ENCODE data around the gene ALAD.

ALAD gene

GRCh38 chr9:113363336-113363735 lies 37.7 kb downstream of the ALAD start:
- Histone ChIP-seq H2AK5ac (ENCODE audit: low read length) (no peak overlapping the region), H3K27me3 (ENCODE audit: insufficient read depth, low read length, poor library complexity) (no peaks in the 10 kb centered on the region), H2BK15ac (replicated peaks; ENCODE audit: low read depth) (no peak overlapping the region), H2BK120ac (ENCODE audit: low read depth, low read length) (no peak overlapping the region), H3K79me2 (ENCODE audit: control insufficient read depth, insufficient read depth, low read length) (no peaks in the 10 kb centered on the region), H3K4ac (ENCODE audit: low read depth, low read length) (no peak overlapping the region), H3K4me2 (ENCODE audit: low read length) (no peak overlapping the region), H2BK5ac (ENCODE audit: low read length) (no peak overlapping the region), H3K9ac (ENCODE audit: low read length) (no peak overlapping the region), H3K27ac (ENCODE audit: low read depth, low read length) (no peak overlapping the region), H3K79me1 (ENCODE audit: low read length) (no peaks in the 10 kb centered on the region), H3K36me3 (ENCODE audit: control insufficient read depth, insufficient read depth, low read length) (no peaks in the 10 kb centered on the region), H3K18ac (ENCODE audit: low read length) (no peak overlapping the region), H4K8ac (ENCODE audit: low read depth, low read length) (no peak overlapping the region), H3K4me3 (ENCODE audit: low read length) (no peak overlapping the region), H3K4me1 (ENCODE audit: control insufficient read depth, low read depth, low read length) (no peaks in the 10 kb centered on the region), H3K23ac (ENCODE audit: low read length) (no peak overlapping the region), H4K5ac (ENCODE audit: low read length) (no peak overlapping the region), H3K56ac (ENCODE audit: low read length) (no peak overlapping the region)
- WGBS (ENCODE audit: extremely low coverage, insufficient coverage, low lambda C conversion rate) = no CpG with 5 or more reads among the region's 3 CpGs
- no peak for DNase-seq

DNA sequence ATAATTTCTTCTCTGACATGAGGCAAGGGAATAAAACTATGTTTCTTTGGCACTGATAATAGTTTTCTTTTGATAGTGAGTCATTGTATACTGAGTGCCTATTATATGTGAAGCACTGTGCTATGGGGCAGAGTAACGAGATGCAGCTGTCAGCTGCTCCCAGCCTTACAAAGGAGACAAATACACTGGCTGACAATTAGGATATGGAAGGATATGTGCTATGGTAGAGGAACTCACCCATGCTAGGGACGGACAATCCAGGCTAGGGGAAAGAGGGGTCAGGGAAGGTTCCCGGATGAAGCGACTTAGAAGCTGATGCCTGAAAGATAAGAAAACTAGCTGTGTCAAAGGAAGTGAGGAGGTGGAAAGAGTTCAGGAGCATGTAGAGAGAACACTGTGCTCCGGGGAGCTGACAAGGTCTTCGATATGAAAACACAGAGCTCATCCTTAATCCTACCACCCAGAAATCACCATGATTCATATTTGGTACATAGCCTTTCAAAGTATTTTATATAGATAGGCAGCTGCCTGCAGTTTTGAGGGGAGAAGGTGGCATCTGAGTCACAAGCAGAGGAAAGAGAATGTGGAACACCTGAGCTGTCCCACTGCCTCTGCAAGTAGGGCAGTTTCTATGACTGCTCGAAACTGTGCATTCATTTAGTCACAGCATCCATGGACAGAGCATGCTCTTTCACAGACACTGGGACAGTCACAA lies 39.6 kb downstream of the ALAD start:
- no peak overlapping the region for H4K5ac ChIP-seq (ENCODE audit: low read length)
- no CpG with 5 or more reads among the region's 7 CpGs for WGBS (ENCODE audit: extremely low coverage, insufficient coverage, low lambda C conversion rate)
- no peaks in the 10 kb centered on the region for H3K36me3 ChIP-seq (ENCODE audit: control insufficient read depth, insufficient read depth, low read length)
- H3K18ac ChIP-seq (ENCODE audit: low read length) = no peak overlapping the region
- no peak for DNase-seq
- no peak overlapping the region for H2BK15ac ChIP-seq (replicated peaks; ENCODE audit: low read depth)
- H3K56ac ChIP-seq (ENCODE audit: low read length) = no peak overlapping the region
- H2AK5ac ChIP-seq (ENCODE audit: low read length) = no peak overlapping the region
- H2BK5ac ChIP-seq (ENCODE audit: low read length) = no peak overlapping the region
- no peak overlapping the region for H4K8ac ChIP-seq (ENCODE audit: low read depth, low read length)
- no peak overlapping the region for H3K27ac ChIP-seq (ENCODE audit: low read depth, low read length)
- no peak overlapping the region for H3K9ac ChIP-seq (ENCODE audit: low read length)
- no peak overlapping the region for H3K4ac ChIP-seq (ENCODE audit: low read depth, low read length)
- no peak overlapping the region for H3K23ac ChIP-seq (ENCODE audit: low read length)
- H3K4me2 ChIP-seq (ENCODE audit: low read length) = no peak overlapping the region
- no peaks in the 10 kb centered on the region for H3K79me1 ChIP-seq (ENCODE audit: low read length)
- H2BK120ac ChIP-seq (ENCODE audit: low read depth, low read length) = no peak overlapping the region
- H3K4me3 ChIP-seq (ENCODE audit: low read length) = no peak overlapping the region
- no peaks in the 10 kb centered on the region for H3K4me1 ChIP-seq (ENCODE audit: control insufficient read depth, low read depth, low read length)
- H3K27me3 ChIP-seq (ENCODE audit: insufficient read depth, low read length, poor library complexity) = no peaks in the 10 kb centered on the region
- no peaks in the 10 kb centered on the region for H3K79me2 ChIP-seq (ENCODE audit: control insufficient read depth, insufficient read depth, low read length)

DNA sequence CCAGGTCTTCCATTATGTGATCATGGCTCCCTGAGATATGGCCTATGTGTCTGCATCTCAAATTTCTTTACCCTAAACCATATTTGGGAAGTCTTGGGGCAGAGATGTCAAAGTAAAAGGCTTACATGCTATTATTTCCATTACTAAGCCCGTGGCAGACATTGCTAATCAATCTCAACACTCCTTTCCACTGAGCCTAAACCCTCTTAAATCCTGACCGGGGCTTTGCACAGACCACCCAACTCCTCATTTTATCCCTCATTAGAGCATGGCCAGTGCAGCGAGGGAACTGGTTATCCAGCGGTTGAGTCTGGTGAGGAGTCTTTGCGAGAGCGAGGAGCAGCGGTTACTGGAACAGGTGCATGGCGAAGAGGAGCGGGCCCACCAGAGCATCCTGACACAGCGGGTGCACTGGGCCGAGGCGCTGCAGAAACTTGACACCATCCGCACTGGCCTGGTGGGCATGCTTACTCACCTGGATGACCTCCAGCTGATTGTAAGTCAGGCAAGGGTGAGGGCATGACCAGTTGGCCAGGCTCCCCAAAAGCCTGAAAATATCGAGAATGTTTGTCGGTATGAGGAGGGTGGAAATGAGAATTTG lies 40.7 kb downstream of the ALAD start:
- no CpG with 5 or more reads among the region's 15 CpGs for WGBS (ENCODE audit: extremely low coverage, insufficient coverage, low lambda C conversion rate)

GRCh38 chr9:113359385-113359784 lies 41.7 kb downstream of the ALAD start:
- H3K27ac ChIP-seq (ENCODE audit: low read depth, low read length) = no peak overlapping the region
- no peak overlapping the region for H2BK120ac ChIP-seq (ENCODE audit: low read depth, low read length)
- H3K9ac ChIP-seq (ENCODE audit: low read length) = no peak overlapping the region
- no peak overlapping the region for H4K8ac ChIP-seq (ENCODE audit: low read depth, low read length)
- H2AK5ac ChIP-seq (ENCODE audit: low read length) = no peak overlapping the region
- no peak overlapping the region for H3K4me2 ChIP-seq (ENCODE audit: low read length)
- H3K4me1 ChIP-seq (ENCODE audit: control insufficient read depth, low read depth, low read length) = no peaks in the 10 kb centered on the region
- no peaks in the 10 kb centered on the region for H3K36me3 ChIP-seq (ENCODE audit: control insufficient read depth, insufficient read depth, low read length)
- H3K18ac ChIP-seq (ENCODE audit: low read length) = no peak overlapping the region
- H3K79me2 ChIP-seq (ENCODE audit: control insufficient read depth, insufficient read depth, low read length) = no peaks in the 10 kb centered on the region
- no peak overlapping the region for H3K23ac ChIP-seq (ENCODE audit: low read length)
- H3K27me3 ChIP-seq (ENCODE audit: insufficient read depth, low read length, poor library complexity) = no peaks in the 10 kb centered on the region
- WGBS (ENCODE audit: extremely low coverage, insufficient coverage, low lambda C conversion rate) = no CpG with 5 or more reads among the region's 1 CpG
- no peak overlapping the region for H3K4me3 ChIP-seq (ENCODE audit: low read length)
- H3K56ac ChIP-seq (ENCODE audit: low read length) = no peak overlapping the region
- H3K4ac ChIP-seq (ENCODE audit: low read depth, low read length) = no peak overlapping the region
- no peak overlapping the region for H2BK15ac ChIP-seq (replicated peaks; ENCODE audit: low read depth)
- H3K79me1 ChIP-seq (ENCODE audit: low read length) = no peaks in the 10 kb centered on the region
- H4K5ac ChIP-seq (ENCODE audit: low read length) = no peak overlapping the region
- no peak overlapping the region for H2BK5ac ChIP-seq (ENCODE audit: low read length)
- no peak for DNase-seq

More for the DNA sequence above, 40.7 kb downstream of the ALAD start:
- Histone ChIP-seq H3K79me1 (ENCODE audit: low read length) (no peaks in the 10 kb centered on the region), H4K5ac (ENCODE audit: low read length) (no peak overlapping the region), H3K23ac (ENCODE audit: low read length) (no peak overlapping the region), H2BK15ac (replicated peaks; ENCODE audit: low read depth) (no peak overlapping the region), H3K4me1 (ENCODE audit: control insufficient read depth, low read depth, low read length) (no peaks in the 10 kb centered on the region), H3K27me3 (ENCODE audit: insufficient read depth, low read length, poor library complexity) (no peaks in the 10 kb centered on the region), H3K56ac (ENCODE audit: low read length) (no peak overlapping the region), H3K4ac (ENCODE audit: low read depth, low read length) (no peak overlapping the region), H3K18ac (ENCODE audit: low read length) (no peak overlapping the region), H2BK120ac (ENCODE audit: low read depth, low read length) (no peak overlapping the region), H4K8ac (ENCODE audit: low read depth, low read length) (no peak overlapping the region), H2BK5ac (ENCODE audit: low read length) (no peak overlapping the region), H3K36me3 (ENCODE audit: control insufficient read depth, insufficient read depth, low read length) (no peaks in the 10 kb centered on the region), H3K27ac (ENCODE audit: low read depth, low read length) (no peak overlapping the region), H3K9ac (ENCODE audit: low read length) (no peak overlapping the region), H2AK5ac (ENCODE audit: low read length) (no peak overlapping the region), H3K4me3 (ENCODE audit: low read length) (no peak overlapping the region), H3K79me2 (ENCODE audit: control insufficient read depth, insufficient read depth, low read length) (no peaks in the 10 kb centered on the region), H3K4me2 (ENCODE audit: low read length) (no peak overlapping the region)
- DNase-seq = no peak

- no CpG with 5 or more reads among the region's 7 CpGs for WGBS (ENCODE audit: extremely low coverage, insufficient coverage, low lambda C conversion rate)
- no peak for DNase-seq
- Histone ChIP-seq H3K36me3 (ENCODE audit: control insufficient read depth, insufficient read depth, low read length) (no peaks in the 10 kb centered on the region), H3K27ac (ENCODE audit: low read depth, low read length) (no peak overlapping the region), H3K4me2 (ENCODE audit: low read length) (no peak overlapping the region), H2AK5ac (ENCODE audit: low read length) (no peak overlapping the region), H2BK15ac (replicated peaks; ENCODE audit: low read depth) (no peak overlapping the region), H3K56ac (ENCODE audit: low read length) (no peak overlapping the region), H3K4ac (ENCODE audit: low read depth, low read length) (no peak overlapping the region), H2BK120ac (ENCODE audit: low read depth, low read length) (no peak overlapping the region), H4K8ac (ENCODE audit: low read depth, low read length) (no peak overlapping the region), H4K5ac (ENCODE audit: low read length) (no peak overlapping the region), H3K79me1 (ENCODE audit: low read length) (no peaks in the 10 kb centered on the region), H3K4me1 (ENCODE audit: control insufficient read depth, low read depth, low read length) (no peaks in the 10 kb centered on the region), H3K4me3 (ENCODE audit: low read length) (no peak overlapping the region), H2BK5ac (ENCODE audit: low read length) (no peak overlapping the region), H3K9ac (ENCODE audit: low read length) (no peak overlapping the region), H3K18ac (ENCODE audit: low read length) (no peak overlapping the region), H3K79me2 (ENCODE audit: control insufficient read depth, insufficient read depth, low read length) (no peaks in the 10 kb centered on the region), H3K27me3 (ENCODE audit: insufficient read depth, low read length, poor library complexity) (no peaks in the 10 kb centered on the region), H3K23ac (ENCODE audit: low read length) (no peak overlapping the region)
Measured at GRCh38 chr9:113356686-113357292, 44.3 kb downstream of the ALAD start.

All from mesendoderm (in vitro differentiated cells).